HG02623 (cell line): ENCODE data around the gene ARHGAP21.
A peak's percentile ranks its signal among the peaks of the same experiment; 100 is the strongest.

Source experiments
- ATAC-seq: cut with Tn5 transposase; IDR thresholded peaks from one replicate; pipeline ENCODE4 v1.9.1; 2021; ENCODE audit warnings: moderate library complexity; ENCODE audit not compliant: unreplicated experiment

ARHGAP21 gene

DNA sequence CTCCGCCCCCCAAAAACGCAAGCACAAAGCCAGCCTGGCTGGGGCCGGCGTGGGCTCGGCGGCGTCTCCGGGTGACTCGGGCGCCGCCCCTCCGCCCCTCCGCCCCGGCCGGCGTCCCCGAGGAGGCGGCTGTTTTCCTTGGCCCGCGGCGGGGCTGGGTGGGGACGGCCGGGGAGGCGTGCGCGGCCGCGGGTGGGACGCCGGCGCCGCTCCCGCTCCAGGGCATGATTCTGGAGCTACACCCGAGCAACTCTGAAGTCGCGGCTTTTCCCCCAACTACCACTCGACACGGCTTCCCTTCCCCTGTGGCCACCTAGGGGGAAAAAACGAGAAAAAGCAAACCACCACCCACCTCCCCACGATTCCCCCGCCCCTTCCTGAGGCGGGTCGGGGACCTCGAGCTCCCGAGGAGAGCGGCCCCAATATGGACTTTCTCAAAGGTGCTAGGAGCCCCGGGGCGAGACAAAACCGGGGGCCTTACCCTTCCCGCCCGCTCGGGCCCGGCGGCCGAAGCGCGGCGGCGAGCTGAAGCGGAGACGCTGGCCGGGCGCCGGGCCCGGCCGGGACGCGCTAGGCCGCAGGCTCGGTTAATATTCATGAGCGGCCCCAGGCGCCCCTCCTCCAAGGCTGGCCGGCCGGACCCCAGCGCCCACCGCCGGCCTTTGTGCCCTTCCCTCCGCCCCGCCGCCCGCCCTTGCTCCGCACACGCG lies 856 bp downstream of the ARHGAP21 start:
- ATAC-seq = peak; percentile 17

GRCh38 chr10:24722131-24722675 lies 1.5 kb downstream of the ARHGAP21 start:
- no peak for ATAC-seq

DNA sequence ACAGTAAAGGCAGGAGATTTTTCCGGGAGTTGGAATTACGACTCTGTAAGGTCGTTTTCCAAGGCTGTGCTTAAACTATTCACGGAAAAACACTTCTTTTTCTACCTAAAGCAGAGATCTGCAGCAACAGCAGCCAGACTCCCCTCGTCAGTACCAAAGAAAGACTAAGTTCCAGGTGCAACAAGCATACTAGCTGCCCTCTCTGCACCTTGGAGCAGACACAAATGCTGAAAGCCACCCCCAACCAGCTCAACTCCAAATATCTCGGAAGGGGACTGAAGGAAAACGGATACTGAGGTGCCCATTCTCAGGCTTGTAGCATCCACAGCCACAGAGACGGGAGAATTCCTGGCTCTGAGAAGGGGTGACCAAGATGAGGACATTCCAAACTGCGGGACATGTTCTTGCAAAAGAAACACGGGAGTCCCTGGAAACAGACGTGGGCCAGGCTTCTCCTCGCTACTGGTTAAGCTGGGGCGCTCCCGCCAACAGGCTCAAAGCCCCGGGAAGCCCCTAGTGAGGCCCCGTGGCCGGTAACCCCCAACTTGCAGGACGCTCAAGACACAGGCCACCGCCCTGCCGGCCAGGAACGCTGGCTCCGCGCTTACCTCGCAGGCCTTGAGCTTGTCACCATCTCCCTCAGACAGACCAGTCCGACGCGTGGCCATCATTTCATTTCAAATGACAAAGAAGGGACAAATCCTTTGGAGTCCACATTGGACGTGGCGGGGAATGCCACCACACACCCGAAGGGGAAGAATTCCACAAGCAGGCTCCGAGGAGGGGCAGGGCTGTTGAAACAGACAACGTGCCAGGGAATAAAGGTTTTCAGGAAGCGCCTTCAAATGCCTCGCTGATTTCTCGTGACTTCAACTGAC lies 2.2 kb downstream of the ARHGAP21 start:
- ATAC-seq = no peak

DNA sequence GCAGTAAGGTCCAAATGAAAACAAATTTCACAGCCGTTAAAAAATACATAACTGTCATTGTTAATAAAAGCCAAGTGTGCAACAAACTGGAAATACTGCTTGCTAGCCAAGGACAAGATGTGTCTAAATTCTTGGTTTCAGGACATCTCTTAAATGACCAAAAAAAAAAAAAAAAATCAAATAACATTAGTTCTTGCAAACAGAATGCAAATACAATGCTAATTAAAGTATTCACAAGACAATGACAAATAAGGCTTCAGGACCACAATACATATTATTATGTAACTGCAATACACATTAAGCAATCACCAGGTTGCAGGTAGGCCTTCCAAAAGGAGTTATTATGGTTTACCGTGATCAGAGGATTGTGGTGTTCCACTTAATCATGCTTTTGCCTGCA lies 3.6 kb downstream of the ARHGAP21 start:
- ATAC-seq = no peak

- ATAC-seq = no peak
Measured at GRCh38 chr10:24718031-24718855, 5.4 kb downstream of the ARHGAP21 start.

- no peak for ATAC-seq
Measured at GRCh38 chr10:24716295-24716694, 7.4 kb downstream of the ARHGAP21 start.

- no peak for ATAC-seq
Measured at GRCh38 chr10:24715246-24715769, 8.4 kb downstream of the ARHGAP21 start.

DNA sequence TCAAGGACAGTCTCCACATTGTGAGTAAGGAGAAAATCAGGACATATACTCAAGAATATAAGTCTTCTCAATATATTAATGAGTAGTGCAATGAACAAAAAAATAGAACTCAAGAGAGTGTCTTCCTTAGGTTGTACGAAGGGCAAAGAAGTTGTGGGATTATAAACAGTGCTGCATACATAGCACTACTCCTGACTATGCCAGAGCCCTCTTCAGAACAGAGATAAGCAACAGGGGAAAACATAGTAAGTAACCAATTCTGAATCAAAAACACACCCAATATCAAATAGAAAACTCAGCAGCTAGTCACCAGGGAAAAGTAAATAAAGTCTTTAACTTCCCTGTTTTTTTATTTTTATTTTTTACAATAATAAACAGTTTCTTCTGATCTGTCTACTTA lies 10.6 kb downstream of the ARHGAP21 start:
- no peak for ATAC-seq

DNA sequence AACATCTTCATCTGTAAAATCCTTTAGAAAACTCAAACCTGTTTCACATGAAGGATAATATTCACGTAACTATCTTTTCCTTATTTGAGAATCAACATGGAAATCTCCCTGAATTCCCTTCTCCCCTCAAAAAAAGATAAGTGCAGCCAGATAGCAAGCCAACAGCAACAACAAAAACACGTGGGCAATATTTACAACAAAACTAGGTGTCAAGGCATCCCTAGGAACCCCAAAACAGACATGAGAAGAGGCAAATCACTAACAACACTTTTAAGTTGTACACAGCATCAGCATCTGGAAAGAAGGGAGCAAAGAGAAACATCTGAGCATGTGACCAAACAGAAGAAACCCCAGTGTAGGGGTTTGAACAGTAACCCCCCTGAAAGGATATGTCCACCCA lies 12.2 kb downstream of the ARHGAP21 start:
- ATAC-seq = no peak

- ATAC-seq = no peak
Measured at GRCh38 chr10:24708081-24708480, 15.6 kb downstream of the ARHGAP21 start.

GRCh38 chr10:24707445-24707844 lies 16.2 kb downstream of the ARHGAP21 start:
- peak; percentile 63 for ATAC-seq

DNA sequence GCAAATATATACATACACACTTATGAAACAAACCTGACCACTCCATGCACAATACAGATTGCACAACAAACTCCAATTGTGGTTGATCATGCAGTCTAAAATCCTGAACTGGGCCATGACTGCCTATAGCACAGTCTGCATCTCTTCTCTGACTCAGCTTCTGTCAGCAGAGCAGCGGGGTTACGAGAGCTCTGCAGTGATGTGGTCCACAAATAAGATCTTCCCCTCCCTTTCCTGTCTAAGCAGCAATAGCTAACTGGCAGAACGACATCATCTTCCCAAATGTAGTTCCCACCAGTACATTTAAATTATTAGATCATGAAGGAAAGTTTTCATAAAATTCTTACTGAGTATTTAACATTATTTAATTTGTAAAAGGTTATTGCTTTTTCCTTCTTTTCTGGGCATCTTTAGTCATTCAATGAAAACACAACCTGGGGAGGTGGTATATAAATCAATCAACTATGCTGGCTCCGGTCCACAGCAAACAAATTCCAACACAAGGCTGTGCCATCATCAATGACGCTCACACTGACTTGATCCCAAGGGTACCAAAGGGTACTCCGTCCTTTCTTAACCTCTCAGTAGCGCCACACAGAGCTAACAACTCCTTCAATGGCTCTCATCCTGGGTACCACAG lies 17.1 kb downstream of the ARHGAP21 start:
- ATAC-seq = peak; percentile 47

DNA sequence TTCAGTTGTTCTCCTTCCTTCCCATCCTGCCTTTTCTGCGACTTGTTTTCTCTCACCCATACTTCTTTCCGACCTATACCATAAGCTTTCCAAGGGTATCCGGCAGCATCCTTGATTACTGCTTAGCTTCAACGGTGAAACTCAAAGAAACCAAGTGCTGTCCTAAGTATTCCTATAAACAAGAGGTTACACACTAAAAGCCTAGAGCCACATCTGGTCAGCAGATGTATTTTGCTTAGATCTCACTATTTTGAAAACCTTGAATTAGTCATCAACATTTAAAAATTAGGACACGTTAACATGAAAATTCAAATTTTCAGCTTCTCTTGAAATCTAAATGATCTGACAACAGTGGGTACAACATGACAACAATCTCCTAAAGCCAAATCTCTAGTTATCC lies 20.0 kb downstream of the ARHGAP21 start:
- ATAC-seq = no peak

DNA sequence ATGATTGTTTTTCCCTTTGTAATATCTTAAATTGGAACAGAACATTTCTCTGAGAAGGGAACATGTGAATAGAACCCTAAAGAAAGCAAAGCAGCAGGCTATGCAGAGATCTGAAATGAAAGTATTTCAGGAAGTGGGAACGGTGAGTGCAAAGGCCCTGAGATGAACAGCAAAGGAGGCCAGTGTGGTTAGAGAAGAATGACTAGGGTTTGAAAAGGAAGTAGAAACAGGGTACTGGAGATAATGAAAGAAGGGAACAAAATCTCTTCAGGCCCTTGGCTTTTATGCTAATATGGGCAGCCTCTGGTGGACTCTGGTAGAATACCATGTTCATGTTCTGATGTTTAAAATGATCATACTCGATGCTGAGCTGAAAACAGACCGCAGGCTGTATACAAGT lies 22.2 kb downstream of the ARHGAP21 start:
- ATAC-seq = peak; percentile 89

GRCh38 chr10:24700948-24701347 lies 22.7 kb downstream of the ARHGAP21 start:
- ATAC-seq = no peak

DNA sequence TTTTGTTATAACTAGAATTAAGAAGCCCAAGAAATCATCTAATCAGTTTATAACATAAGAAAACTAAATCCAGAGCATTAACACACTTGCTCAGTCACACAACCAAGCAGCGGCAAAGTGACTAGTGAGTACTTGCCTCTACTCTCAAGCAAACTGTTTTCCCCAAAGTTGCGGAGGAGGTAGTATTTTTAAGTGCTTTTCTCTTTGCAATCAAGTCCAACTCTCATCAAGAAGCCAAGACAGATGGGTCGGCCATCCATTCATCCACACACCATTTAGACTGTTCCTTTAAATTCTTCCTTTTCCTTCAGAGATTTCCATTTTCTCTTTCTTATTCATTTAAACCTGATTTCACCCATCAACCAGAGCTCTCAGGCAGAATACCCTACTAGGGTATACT lies 25.4 kb downstream of the ARHGAP21 start:
- no peak for ATAC-seq

GRCh38 chr10:24697080-24697479 lies 26.6 kb downstream of the ARHGAP21 start:
- no peak for ATAC-seq

GRCh38 chr10:24695452-24695851 lies 28.2 kb downstream of the ARHGAP21 start:
- ATAC-seq = no peak

DNA sequence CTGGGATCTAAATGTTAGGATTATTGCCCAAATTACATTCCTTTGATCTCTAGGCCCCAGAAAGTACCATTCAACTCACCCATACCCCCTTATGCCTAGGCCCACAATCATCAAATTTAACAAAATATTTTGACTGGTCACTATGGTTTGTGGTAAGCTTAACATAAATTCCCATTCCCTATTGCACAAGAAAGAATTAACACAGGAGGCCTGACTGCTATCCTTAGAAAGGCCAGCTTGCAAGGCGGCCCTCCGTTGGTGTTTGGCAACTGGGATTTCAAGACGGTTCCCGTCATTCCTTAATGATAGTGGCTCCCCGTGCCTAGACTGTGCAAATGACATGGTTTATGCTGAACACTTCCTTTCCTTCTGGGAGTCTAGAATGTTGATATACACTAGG lies 29.6 kb downstream of the ARHGAP21 start:
- ATAC-seq = no peak

GRCh38 chr10:24690961-24691512 lies 32.6 kb downstream of the ARHGAP21 start:
- ATAC-seq = no peak
